Keratinocyte (primary cell): Measurements from ENCODE around the gene EID3. TPM values are rescaled to one million over a fixed set of nuclear protein-coding genes. Genes with fewer than 3 reads are reported as not detected.

Experiments used
- DNase-seq: peaks from one replicate; pipeline ENCODE4 v3.0.0-alpha.2; 2011; ENCODE audit warnings: low read depth, missing footprints, low spot score
- FAIRE-seq: peaks from 2 replicates; lab custom pipeline; 2011; peaks lifted over from hg19 to GRCh38; lab: Jason Lieb, UNC
- H2AFZ ChIP-seq: 2 replicates; pipeline ENCODE4 v1.6.0; 2012; ENCODE audit warnings: low read length, control low read depth, inconsistent platforms; ENCODE audit not compliant: control insufficient read depth
- H3K27ac ChIP-seq: 2 replicates; pipeline ENCODE4 v1.5.1; 2011; ENCODE audit warnings: low read length; ENCODE audit not compliant: control insufficient read depth, insufficient read depth
- H3K27me3 ChIP-seq: 3 replicates; pipeline ENCODE4 v1.6.0; 2011; ENCODE audit warnings: low read length; ENCODE audit not compliant: control insufficient read depth, insufficient read depth; ENCODE audit errors: extremely low read depth
- H3K36me3 ChIP-seq, 2 experiments: 2 replicates in 1 of 2; 3 replicates in 1 of 2; pipeline ENCODE4 v1.5.1; 2011; ENCODE audit warnings: low read length in 2 of 2, mild to moderate bottlenecking in 1 of 2; ENCODE audit not compliant: control insufficient read depth in 2 of 2, insufficient read depth in 2 of 2; ENCODE audit errors: extremely low read depth in 1 of 2
- H3K4me1 ChIP-seq: 3 replicates; pipeline ENCODE4 v1.5.1; 2011; ENCODE audit warnings: low read length; ENCODE audit not compliant: control insufficient read depth, insufficient read depth; ENCODE audit errors: extremely low read depth
- H3K4me2 ChIP-seq: 3 replicates; pipeline ENCODE4 v1.6.0; 2011; ENCODE audit warnings: low read depth, low read length; ENCODE audit not compliant: control insufficient read depth, insufficient read depth; ENCODE audit errors: extremely low read depth
- H3K4me3 ChIP-seq, 3 experiments: fragments of 200-600 bp in 1 of 3; sonication (generic) in 1 of 3; 2 replicates in 2 of 3; 3 replicates in 1 of 3; pipeline ENCODE4 v1.5.1; 2011 to 2016; ENCODE audit warnings: low read length in 3 of 3, mild to moderate bottlenecking in 3 of 3, control low read depth in 2 of 3, inconsistent platforms in 1 of 3, low read depth in 1 of 3, mixed read lengths in 1 of 3, mixed run types in 1 of 3, moderate library complexity in 1 of 3; ENCODE audit not compliant: control insufficient read depth in 2 of 3, insufficient read depth in 2 of 3; ENCODE audit errors: extremely low read depth in 1 of 3
- H3K79me2 ChIP-seq: 2 replicates; pipeline ENCODE4 v1.6.0; 2012; ENCODE audit warnings: low read length; ENCODE audit not compliant: control insufficient read depth, insufficient read depth
- H3K9ac ChIP-seq: 3 replicates; pipeline ENCODE4 v1.6.0; 2011; ENCODE audit warnings: low read length; ENCODE audit not compliant: control insufficient read depth, insufficient read depth; ENCODE audit errors: extremely low read depth
- H3K9me1 ChIP-seq: 3 replicates; pipeline ENCODE4 v1.6.0; 2011; ENCODE audit warnings: low read length; ENCODE audit not compliant: control insufficient read depth, insufficient read depth; ENCODE audit errors: extremely low read depth
- H3K9me3 ChIP-seq: 2 replicates; pipeline ENCODE4 v1.5.1; 2012; ENCODE audit warnings: low read depth, low read length; ENCODE audit not compliant: control insufficient read depth
- H4K20me1 ChIP-seq: 3 replicates; pipeline ENCODE4 v1.6.0; 2011; ENCODE audit warnings: low read length; ENCODE audit not compliant: control insufficient read depth, insufficient read depth; ENCODE audit errors: extremely low read depth
- EZH2 ChIP-seq: IDR thresholded peaks from one replicate; pipeline ENCODE4 v1.6.1; 2012; ENCODE audit warnings: inconsistent platforms, mild to moderate bottlenecking, low read length, moderate library complexity
- dilution Hi-C: fragments of 300-500 bp; cut with MboI; formaldehyde crosslinking; loops from one replicate; pipeline ENCODE4 v1.7.0; 2020; ENCODE audit warnings: low sequenced_read_pairs; ENCODE audit not compliant: extremely low pct_ligation_motif_present
- polyA plus RNA-seq, 5 experiments: library from polyadenylated mRNA; depleted of rRNA in 3 of 5; stranded (reverse) in 3 of 5; stranded (forward) in 1 of 5; unstranded in 1 of 5; fragments of >200 nt; gene quantifications; 1 replicate in 1 of 5; 2 replicates in 3 of 5; 3 replicates in 1 of 5; pipeline versions ENCODE4 v1.2.1 to v1.2.3, GENCODE V29; 2011 to 2012; ENCODE audit warnings: missing spikeins in 2 of 5, low read depth in 1 of 5, low replicate concordance in 1 of 5
- TF ChIP-seq, protein P1 (sequence below), 3 experiments: IDR thresholded peaks in 1 of 3; conservative IDR thresholded peaks in 1 of 3; optimal IDR thresholded peaks in 1 of 3; 2 replicates in 2 of 3; 3 replicates in 1 of 3; pipeline versions ENCODE3 to v1.5.1; 2011; ENCODE audit warnings: low read length in 3 of 3, mild to moderate bottlenecking in 3 of 3, moderate library complexity in 2 of 3, control low read depth in 1 of 3, inconsistent platforms in 1 of 3; ENCODE audit not compliant: insufficient read depth in 2 of 3; ENCODE audit errors: extremely low read depth in 1 of 3

EID3 gene
- polyA plus RNA-seq, 1 donor (not counting 4 experiments of a cell fraction or from before 2014, with no cell fraction given) = 1.8 TPM

DNA sequence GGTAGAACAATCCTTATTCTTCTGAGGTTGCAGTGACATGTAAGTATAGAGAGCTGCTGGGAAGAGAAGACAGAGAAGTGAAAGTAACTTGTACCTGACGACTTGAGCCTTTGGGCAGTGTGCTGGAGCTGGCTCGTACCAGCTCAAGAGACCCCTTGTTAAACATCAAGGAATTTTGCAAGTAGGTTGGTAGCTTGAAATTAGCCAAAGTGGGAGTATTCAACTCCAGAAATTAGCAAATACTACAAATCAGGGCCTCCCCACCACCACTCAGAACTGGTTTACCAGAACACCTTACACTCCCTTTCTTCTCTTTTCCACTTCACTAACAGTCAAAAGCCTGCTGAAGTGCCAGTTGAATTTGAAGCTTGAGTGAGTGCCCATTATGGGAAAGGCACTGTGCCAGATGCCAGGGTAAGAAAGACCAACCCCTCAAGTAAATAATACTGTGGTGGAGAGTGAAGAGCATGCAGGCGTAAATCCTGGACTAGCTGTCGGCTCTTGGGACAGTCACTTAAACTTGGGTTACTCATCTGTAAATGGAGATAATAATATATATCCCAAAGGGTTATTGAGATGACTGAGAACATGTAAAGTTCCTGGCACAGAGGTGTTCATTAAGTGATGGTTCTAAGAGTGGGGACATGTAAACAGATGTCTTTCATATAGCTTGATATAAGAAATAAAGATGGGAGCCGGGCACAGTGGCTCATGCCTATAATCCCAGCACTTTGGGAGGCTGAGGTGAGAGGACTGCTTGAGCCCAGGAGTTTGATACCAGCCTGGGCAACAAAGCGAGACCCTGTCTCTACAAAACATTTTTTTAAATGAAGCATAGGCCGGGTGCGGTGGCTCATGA is 27.0 kb upstream of the EID3 start:
- H3K4me2 ChIP-seq = peak overlapping the region; percentile 87
- dilution Hi-C loops = no loop called here
- no peaks in the 10 kb centered on the region for H3K79me2 ChIP-seq
- no peaks in the 10 kb centered on the region for H3K9me1 ChIP-seq
- no peaks in the 10 kb centered on the region for H3K36me3 ChIP-seq
- H3K4me3 ChIP-seq = peak overlapping the region in 2 of 3 experiments; percentile 49 to 56
- H2AFZ ChIP-seq = peak overlapping the region; percentile 82
- H3K4me1 ChIP-seq = peaks cover 43% of the 10 kb centered on the region
- FAIRE-seq (no peak), DNase-seq (no peak)
- H3K9ac ChIP-seq = peak overlapping the region; percentile 65
- H3K27ac ChIP-seq = peak overlapping the region; percentile 68
- H3K9me3 ChIP-seq = no peaks in the 10 kb centered on the region
- no peak for TF ChIP-seq EZH2
- TF ChIP-seq, protein P1, sequence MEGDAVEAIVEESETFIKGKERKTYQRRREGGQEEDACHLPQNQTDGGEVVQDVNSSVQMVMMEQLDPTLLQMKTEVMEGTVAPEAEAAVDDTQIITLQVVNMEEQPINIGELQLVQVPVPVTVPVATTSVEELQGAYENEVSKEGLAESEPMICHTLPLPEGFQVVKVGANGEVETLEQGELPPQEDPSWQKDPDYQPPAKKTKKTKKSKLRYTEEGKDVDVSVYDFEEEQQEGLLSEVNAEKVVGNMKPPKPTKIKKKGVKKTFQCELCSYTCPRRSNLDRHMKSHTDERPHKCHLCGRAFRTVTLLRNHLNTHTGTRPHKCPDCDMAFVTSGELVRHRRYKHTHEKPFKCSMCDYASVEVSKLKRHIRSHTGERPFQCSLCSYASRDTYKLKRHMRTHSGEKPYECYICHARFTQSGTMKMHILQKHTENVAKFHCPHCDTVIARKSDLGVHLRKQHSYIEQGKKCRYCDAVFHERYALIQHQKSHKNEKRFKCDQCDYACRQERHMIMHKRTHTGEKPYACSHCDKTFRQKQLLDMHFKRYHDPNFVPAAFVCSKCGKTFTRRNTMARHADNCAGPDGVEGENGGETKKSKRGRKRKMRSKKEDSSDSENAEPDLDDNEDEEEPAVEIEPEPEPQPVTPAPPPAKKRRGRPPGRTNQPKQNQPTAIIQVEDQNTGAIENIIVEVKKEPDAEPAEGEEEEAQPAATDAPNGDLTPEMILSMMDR (optimal IDR thresholded peaks at IDR 0.05 in 1 of 3, IDR thresholded peaks at IDR 0.05 in 1 of 3, conservative IDR thresholded peaks at IDR 0.05 in 1 of 3; ENCODE audit: extremely low read depth in 1 of 3, insufficient read depth in 2 of 3, low read length in 3 of 3) = no peak
- H4K20me1 ChIP-seq = no peaks in the 10 kb centered on the region
- no peaks in the 10 kb centered on the region for H3K27me3 ChIP-seq

DNA sequence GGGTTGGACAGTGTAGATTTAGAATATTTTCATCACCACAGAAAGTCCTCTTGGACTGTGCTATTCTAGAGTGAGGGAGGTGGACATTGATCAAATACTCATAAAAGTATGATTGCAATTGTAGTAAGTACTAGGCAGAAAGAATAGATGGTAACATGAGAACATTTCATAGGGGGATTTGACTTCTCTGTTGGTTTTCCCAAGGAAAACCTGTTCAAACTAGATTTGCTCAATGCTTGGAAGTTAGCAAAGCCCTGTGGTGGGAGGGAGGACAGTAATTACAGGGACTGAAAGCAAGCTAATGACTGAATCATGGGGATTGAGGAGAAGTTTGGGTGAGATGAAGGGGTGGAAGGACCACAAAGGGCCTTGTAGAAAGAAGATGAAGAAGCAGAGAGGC is 24.4 kb upstream of the EID3 start:
- no peaks in the 10 kb centered on the region for H3K79me2 ChIP-seq
- H3K9ac ChIP-seq = no peak overlapping the region
- no peaks in the 10 kb centered on the region for H3K9me1 ChIP-seq
- FAIRE-seq = no peak
- no peak overlapping the region for H3K27ac ChIP-seq
- no peak for TF ChIP-seq EZH2
- TF ChIP-seq, protein P1 (optimal IDR thresholded peaks at IDR 0.05 in 1 of 3, IDR thresholded peaks at IDR 0.05 in 1 of 3, conservative IDR thresholded peaks at IDR 0.05 in 1 of 3; ENCODE audit: extremely low read depth in 1 of 3, insufficient read depth in 2 of 3, low read length in 3 of 3) = no peak
- no peaks in the 10 kb centered on the region for H4K20me1 ChIP-seq
- H3K4me1 ChIP-seq = peaks cover 46% of the 10 kb centered on the region
- peak overlapping the region; percentile 17 for H3K4me2 ChIP-seq
- H3K9me3 ChIP-seq = no peaks in the 10 kb centered on the region
- H3K27me3 ChIP-seq = no peaks in the 10 kb centered on the region
- H3K36me3 ChIP-seq = no peaks in the 10 kb centered on the region
- no peak overlapping the region for H3K4me3 ChIP-seq
- dilution Hi-C loops = no loop called here
- peak overlapping the region; percentile 10 for H2AFZ ChIP-seq
- DNase-seq = no peak
